ENCODE results near the gene ZNF514. TPM values are rescaled to one million over a fixed set of nuclear protein-coding genes. Genes with fewer than 3 reads are reported as not detected.
A peak's percentile ranks its signal among the peaks of the same experiment; 100 is the strongest.

Gene ZNF514
- total RNA-seq, 8 experiments from 2014 or later = 10.3 to 25.6 (median 18.1) TPM

DNA sequence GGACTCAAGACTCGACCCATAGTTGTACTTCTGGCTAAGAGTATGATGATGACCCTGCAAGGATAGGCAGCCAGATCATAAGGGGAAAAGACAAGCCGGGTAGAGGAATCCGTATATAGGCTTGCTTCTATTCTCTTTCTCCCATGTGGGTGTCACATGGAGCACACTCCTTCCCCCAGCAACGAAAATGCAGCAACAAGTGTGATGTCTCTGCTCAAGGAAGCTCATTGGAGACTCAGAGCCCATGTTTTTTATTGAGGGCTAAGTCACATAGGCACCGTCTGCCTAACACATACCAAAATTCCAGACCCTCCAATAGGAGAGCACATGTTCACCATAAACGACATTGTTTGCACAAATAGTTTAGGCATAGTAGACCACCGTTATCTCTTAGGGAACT is 12.3 kb upstream of the ZNF514 start:
- Histone ChIP-seq H3K4me3 (no peak overlapping the region), H3K27ac (no peak overlapping the region), H3K4me1 (replicated peaks in 1 of 2) (no peaks in the 10 kb centered on the region)
- in situ Hi-C loops (cut with MboI; ENCODE audit: low pct_unique_long_range_greater_than_20kb in 2 of 9, low sequenced_read_pairs in 9 of 9, unreplicated experiment in 9 of 9) = no loop called here
- WGBS, 10 experiments = 0 to 90% (median 66%) methylated on average over 1 to 6 of the region's 7 CpGs; no CpG with 5 or more reads in 1 of the 10 experiments
- ATAC-seq (replicated peaks in 6 of 8) = peak in 2 of 8 experiments; percentile 55 to 81

DNA sequence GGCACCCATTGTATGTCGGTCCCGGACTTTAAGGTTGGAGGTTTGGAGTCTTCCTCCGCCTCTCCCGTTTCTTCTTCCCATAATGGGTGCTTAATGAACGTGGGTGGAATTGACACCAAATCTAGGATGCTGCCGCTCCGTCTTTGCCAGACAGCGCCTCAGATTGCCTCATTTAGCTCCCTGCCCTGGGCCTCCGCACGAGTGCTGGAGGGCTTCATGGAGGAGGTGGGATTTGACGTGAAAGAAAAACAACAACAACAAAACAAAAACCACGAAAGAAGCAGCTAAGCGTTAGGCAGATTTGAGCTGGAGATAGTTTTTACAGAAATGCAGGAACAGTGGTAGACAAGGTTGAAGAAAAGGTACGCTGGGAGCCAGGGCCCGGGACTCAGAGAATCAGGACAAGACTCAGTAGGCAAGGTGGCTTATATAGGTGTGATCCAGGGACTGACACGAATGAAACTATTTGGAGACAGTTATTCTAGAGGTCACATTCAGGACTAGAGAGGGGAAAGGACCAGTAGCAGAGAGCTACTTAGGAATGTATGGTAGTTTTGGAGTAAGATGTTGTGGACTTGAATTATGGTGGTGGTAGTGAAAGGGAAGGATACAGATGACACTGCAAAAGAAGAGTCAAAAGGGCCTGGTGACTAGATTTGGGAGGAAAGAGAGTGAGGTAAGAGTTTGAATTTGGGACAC is 6.6 kb upstream of the ZNF514 start:
- 0 to 20% (median 13%) methylated on average over 1 to 14 of the region's 16 CpGs; no CpG with 5 or more reads in 2 of the 10 experiments for WGBS, 10 experiments
- peaks cover 4 to 11% of the 10 kb centered on the region in 2 donors for H3K4me1 ChIP-seq (replicated peaks in 1 of 2)
- peak in 4 of 8 experiments; percentile 13 to 31 (median 23) for ATAC-seq (replicated peaks in 6 of 8)
- in situ Hi-C loops (cut with MboI; ENCODE audit: low pct_unique_long_range_greater_than_20kb in 2 of 9, low sequenced_read_pairs in 9 of 9, unreplicated experiment in 9 of 9) = no loop called here
- no peak overlapping the region for H3K27ac ChIP-seq
- peak overlapping the region; percentile 71 to 98 (median 84) for H3K4me3 ChIP-seq

DNA sequence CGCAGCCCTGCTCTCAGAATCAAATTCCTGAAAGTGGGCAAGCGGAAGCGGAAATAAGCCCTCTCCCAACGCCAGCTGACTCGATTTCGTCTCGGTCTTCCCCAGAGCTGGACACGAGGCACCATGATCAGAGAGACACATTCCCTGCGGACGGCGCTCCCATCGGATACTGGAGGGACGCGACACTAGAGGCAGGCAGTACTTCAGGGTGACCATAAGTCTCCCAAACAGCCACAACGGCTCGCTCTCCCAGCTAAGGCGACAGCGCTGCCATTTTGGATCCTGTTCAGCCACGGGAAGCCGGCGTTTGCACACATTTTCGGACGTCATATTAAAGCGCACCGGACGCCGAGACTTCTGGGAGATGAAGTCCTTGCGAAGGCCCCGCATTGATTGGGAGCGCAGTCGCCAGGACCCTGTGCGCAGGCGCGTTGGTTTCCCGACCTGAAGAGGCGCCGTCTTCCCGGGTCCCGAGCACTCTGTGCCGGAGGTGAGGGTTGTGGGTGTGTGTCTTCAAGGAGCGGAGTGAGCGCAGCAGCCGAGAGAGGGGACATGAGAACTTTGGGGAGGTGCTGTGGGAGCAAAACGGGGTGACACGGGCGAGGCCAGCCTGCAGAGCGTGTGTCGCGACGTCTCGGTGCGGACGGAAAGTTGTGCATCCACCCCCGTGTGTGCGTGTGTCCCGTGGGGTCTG is 5.9 kb upstream of the ZNF514 start, which contains the start of gene ZNF2:
ZNF2 (plus strand) TSS at position 439 of the 694 bp plus-strand sequence. CDS start 10,418 bp downstream, outside the sequence.
- in situ Hi-C loops (cut with MboI; ENCODE audit: low pct_unique_long_range_greater_than_20kb in 2 of 9, low sequenced_read_pairs in 9 of 9, unreplicated experiment in 9 of 9) = no loop called here
- Histone ChIP-seq H3K27ac (peak within 1 kb of the TSS; percentile 95 to 96), H3K4me3 (peak within 1 kb of the TSS; percentile 71 to 98 (median 84)), H3K4me1 (replicated peaks in 1 of 2) (peaks cover 4 to 11% of the 10 kb centered on the region in 2 donors)
- peak; percentile 94 to 99 (median 98) for ATAC-seq (replicated peaks in 6 of 8)
- 0% methylated on average over 1 to 18 of the region's 56 CpGs; no CpG with 5 or more reads in 4 of the 10 experiments for WGBS, 10 experiments

DNA sequence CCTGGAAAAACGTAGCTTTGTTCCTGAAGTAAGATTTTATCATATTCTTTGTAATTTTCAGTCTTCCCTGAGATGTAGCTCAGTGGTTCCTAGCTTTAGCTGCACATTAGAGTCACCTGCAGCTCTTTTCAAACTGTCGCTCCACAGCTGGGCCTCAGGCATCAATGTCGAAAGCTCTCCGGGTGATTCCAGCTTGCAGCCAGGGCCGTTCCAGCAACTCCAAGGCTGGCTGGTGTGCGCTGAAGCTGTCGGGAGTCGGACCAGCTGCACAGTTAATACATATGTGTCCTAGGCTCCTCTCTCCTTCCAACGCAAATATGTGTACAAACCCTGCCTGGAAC is 5.4 kb upstream of the ZNF514 start:
- no peak for ATAC-seq (replicated peaks in 6 of 8)
- WGBS, 10 experiments = 0 to 7% (median 0%) methylated on average over 1 to 9 of the region's 9 CpGs; no CpG with 5 or more reads in 2 of the 10 experiments
- in situ Hi-C loops (cut with MboI; ENCODE audit: low pct_unique_long_range_greater_than_20kb in 2 of 9, low sequenced_read_pairs in 9 of 9, unreplicated experiment in 9 of 9) = no loop called here

DNA sequence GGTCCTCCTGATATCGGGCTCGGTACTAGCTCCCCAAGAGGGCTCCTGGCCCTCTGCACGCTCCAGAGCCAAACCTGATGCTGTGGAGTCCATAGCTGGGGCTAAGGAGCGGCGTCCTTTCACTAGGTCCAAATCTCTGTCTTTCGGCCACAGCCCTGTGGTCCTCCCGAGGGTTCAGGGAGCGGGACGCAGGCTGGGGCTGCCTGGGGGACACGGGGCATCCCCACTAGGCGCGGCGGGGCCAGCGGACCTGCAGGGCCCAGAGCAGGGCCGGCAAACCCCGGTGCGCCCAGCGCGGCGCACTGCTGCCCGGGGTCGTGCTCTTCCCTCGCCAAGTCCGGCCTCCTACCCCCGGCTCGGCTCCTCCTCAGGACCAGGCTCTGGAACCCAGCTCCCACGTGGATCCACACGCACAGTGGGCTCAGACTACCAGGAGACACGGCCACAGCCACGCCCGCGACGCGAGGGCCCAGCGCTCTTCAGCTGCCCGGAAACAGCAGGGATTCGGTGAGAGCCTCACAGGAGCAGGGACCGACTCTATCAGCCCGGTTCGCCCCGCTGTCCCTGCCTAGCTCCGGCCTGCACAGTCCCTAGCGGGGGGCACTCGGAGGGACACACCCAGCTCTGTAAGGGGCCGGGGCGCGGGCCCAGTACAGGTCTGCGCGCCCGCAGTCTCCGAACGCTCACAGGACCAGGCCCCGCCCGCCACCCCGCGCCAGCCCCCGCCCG is 593 bp downstream of the ZNF514 start:
- ATAC-seq (replicated peaks in 6 of 8) = peak; percentile 75 to 91 (median 88)
- Histone ChIP-seq H3K4me1 (replicated peaks in 1 of 2) (peaks cover 8 to 9% of the 10 kb centered on the region in 2 donors), H3K4me3 (peak overlapping the region; percentile 54 to 75 (median 60)), H3K27ac (peak overlapping the region; percentile 56 to 71)
- 0 to 9% (median 7%) methylated on average over 3 to 8 of the region's 58 CpGs; no CpG with 5 or more reads in 7 of the 10 experiments for WGBS, 10 experiments
- in situ Hi-C loops (cut with MboI; ENCODE audit: low pct_unique_long_range_greater_than_20kb in 2 of 9, low sequenced_read_pairs in 9 of 9, unreplicated experiment in 9 of 9) = no loop called here

More for the DNA sequence above, 5.4 kb upstream of the ZNF514 start:
- H3K4me1 ChIP-seq (replicated peaks in 1 of 2) = peaks cover 4 to 11% of the 10 kb centered on the region in 2 donors
- peak overlapping the region; percentile 71 to 98 (median 84) for H3K4me3 ChIP-seq
- H3K27ac ChIP-seq = peak overlapping the region; percentile 95 to 96

DNA sequence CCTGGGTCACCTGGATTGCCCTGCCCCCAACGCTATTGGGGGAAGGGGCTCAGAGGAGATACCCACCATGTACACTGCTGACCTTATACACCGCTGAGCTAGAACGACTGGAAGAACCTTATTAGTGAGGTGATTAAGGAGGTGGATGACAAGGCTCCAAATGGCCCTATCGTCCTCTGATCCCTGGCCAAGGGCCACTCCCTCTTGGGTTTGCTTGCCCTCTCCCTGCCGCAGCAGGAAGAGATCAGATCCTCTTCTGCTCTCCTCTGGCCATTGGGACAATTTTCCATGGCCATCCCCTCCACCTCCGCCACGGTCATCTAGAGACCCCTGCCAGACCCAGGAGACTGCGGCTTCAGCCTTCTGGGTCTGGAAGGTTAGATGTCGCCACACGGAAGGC is 1.2 kb downstream of the ZNF514 start:
- Histone ChIP-seq H3K4me3 (peak overlapping the region; percentile 54 to 75 (median 60)), H3K4me1 (replicated peaks in 1 of 2) (peaks cover 8 to 9% of the 10 kb centered on the region in 2 donors), H3K27ac (peak overlapping the region in 1 of 2 donors; percentile 56)
- no peak for ATAC-seq (replicated peaks in 6 of 8)
- 30 to 61% (median 53%) methylated on average over 2 to 9 of the region's 10 CpGs; no CpG with 5 or more reads in 5 of the 10 experiments for WGBS, 10 experiments
- in situ Hi-C loops (cut with MboI; ENCODE audit: low pct_unique_long_range_greater_than_20kb in 2 of 9, low sequenced_read_pairs in 9 of 9, unreplicated experiment in 9 of 9) = no loop called here

DNA sequence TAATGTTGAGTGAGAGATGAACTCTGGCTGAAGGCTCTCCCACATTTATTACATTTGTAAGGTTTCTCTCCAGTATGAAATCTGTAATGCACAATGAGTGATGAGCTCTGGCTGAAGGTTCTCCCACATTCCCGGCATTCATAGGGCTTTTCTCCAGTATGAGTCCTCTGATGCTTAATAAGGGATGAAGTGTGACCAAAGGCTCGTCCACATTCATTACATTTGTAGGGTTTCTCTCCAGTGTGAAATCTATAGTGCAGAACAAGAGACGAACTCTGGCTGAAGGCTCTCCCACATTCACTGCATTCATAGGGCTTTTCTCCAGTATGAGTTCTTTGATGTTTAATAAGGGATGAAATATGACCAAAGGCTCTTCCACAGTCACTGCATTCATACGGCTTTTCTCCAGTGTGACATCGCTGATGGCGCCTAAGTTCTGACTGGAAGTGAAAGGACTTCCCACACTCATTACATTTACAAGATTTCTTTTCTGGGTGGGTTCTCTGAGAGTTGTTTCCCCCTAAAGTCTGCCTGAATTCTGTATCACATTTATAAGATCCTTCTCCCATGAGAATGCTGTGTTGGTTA is 10.2 kb downstream of the ZNF514 start:
- in situ Hi-C loops (cut with MboI; ENCODE audit: low pct_unique_long_range_greater_than_20kb in 2 of 9, low sequenced_read_pairs in 9 of 9, unreplicated experiment in 9 of 9) = no loop called here
- H3K4me3 ChIP-seq = no peak overlapping the region
- no peak overlapping the region for H3K27ac ChIP-seq
- H3K4me1 ChIP-seq (replicated peaks in 1 of 2) = no peaks in the 10 kb centered on the region
- WGBS, 10 experiments = 87 to 100% (median 94%) methylated on average over 1 to 6 of the region's 6 CpGs; no CpG with 5 or more reads in 2 of the 10 experiments
- no peak for ATAC-seq (replicated peaks in 6 of 8)

DNA sequence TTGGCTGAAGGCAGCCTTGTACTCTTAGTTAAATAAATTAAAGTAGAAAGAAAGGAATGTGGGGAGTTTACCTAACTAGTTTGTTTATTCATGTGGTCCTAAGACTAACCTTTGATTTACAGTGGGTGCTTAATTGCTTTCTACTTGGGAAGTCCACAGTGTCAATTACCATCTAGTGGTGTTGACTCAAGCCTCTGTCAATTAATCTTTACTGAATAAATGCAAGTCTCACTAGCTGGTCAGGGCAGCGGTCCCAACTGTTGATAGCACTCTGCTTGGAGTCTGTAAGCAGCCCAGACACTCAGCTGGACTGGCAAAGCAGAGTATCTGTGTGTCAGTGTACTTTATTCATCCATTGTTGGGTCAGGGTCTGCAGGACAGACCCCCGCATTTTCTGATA is 15.8 kb downstream of the ZNF514 start:
- ATAC-seq (replicated peaks in 6 of 8) = no peak

DNA sequence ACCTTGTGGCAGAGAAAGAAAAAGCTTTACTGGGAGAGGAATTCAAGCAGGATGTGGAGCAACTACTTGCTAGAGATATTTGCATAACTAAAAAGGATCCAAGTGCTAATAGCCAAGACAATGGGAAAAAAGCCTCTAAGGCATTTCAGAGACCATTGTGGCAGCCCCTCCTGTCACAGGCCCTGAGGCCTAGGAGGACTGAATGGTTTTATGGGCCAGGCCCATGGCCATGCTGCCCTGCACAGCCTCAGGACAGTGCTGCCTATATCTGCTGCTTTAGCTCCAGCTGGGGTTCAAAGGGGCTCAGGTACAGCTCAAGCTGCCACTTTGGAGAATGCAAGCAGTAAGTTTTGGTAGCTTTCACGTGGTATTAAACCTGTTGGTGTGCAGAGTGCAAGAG is 20.9 kb downstream of the ZNF514 start:
- in situ Hi-C loops (cut with MboI; ENCODE audit: low pct_unique_long_range_greater_than_20kb in 2 of 9, low sequenced_read_pairs in 9 of 9, unreplicated experiment in 9 of 9) = no loop called here
- no peak overlapping the region for H3K4me3 ChIP-seq
- no peak for ATAC-seq (replicated peaks in 6 of 8)
- 17 to 92% (median 45%) methylated on average over 1 of the region's 1 CpG; no CpG with 5 or more reads in 6 of the 10 experiments for WGBS, 10 experiments
- no peaks in the 10 kb centered on the region for H3K4me1 ChIP-seq (replicated peaks in 1 of 2)
- no peak overlapping the region for H3K27ac ChIP-seq

More for the DNA sequence above, 15.8 kb downstream of the ZNF514 start:
- Histone ChIP-seq H3K4me3 (no peak overlapping the region), H3K27ac (no peak overlapping the region), H3K4me1 (replicated peaks in 1 of 2) (no peaks in the 10 kb centered on the region)
- WGBS, 10 experiments = 86 to 100% (median 100%) methylated on average over 1 to 2 of the region's 2 CpGs; no CpG with 5 or more reads in 7 of the 10 experiments
- in situ Hi-C loops (cut with MboI; ENCODE audit: low pct_unique_long_range_greater_than_20kb in 2 of 9, low sequenced_read_pairs in 9 of 9, unreplicated experiment in 9 of 9) = no loop called here

DNA sequence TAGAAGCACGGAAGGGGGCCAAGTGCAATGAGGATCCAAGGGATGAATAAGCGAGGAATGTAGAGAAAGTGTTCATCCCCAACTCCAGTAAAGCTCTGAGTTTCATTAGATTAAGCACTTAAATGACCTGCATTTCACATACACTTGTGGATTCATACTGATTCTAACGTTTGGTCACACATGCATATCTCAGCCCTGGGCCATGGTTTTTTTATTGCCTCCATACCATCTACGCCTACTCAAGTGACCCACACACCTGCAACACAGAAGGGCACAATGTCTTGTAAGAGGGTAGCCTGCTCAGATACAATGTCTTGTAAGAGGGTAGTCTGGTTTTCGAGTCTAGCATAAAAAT is 37.5 kb downstream of the ZNF514 start:
- peak in 4 of 8 experiments; percentile 5 to 21 (median 12) for ATAC-seq (replicated peaks in 6 of 8)
- 0 to 33% (median 0%) methylated on average over 1 to 4 of the region's 5 CpGs; no CpG with 5 or more reads in 1 of the 10 experiments for WGBS, 10 experiments
- in situ Hi-C loops (cut with MboI; ENCODE audit: low pct_unique_long_range_greater_than_20kb in 2 of 9, low sequenced_read_pairs in 9 of 9, unreplicated experiment in 9 of 9) = loop anchor here in 2 of 9 experiments (25.0 kb wide), 2 partner anchors 110 to 135 kb away; no protein-coding TSS in a partner anchor
- Histone ChIP-seq H3K4me3 (peak overlapping the region; percentile 77 to 96 (median 91)), H3K4me1 (replicated peaks in 1 of 2) (peaks cover 7 to 9% of the 10 kb centered on the region in 2 donors), H3K27ac (peak overlapping the region in 1 of 2 donors; percentile 99)

DNA sequence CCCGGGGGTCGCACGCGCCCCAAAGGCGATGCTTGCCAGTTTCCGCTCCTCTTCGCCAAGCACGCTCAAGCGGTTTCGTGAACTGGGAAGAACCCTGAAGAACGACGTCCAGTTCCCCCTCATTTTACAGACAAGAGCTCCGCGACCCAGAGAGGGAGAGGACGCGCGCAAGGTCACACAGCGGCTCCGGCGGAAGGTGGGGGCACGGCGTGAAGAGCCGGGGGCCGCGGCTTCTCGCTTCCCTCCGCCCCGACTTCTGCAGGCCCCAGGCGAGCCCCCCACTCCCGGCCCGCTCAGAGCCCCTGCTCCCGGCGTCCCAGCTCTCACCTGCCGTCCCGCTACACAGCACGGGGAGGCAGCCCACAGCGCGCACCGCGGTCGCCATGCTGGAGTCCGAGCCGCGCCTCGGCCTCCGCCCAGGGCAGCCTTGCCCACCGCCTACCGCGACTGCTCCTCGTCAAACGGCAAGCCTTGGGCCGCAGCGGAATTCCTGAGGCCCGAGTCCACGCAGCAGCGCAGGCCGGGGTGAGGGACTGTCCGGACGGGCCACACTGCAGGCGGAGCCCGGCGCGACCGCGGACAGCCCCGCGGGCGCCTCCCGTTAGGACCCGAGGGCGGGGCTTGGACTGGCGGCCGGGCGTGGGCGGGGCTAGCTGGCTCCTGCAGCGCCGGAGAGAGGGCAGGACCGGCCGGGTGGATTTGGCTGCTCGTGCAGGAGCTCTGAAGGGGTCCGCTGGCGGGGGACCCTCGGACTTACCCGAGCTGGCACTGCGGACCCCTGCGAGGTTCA is 38.0 kb downstream of the ZNF514 start, which contains the start of gene MRPS5:
MRPS5 (minus strand) TSS at position 402 of the 790 bp plus-strand sequence; CDS start at position 385, 17 bp downstream.
- ATAC-seq (replicated peaks in 6 of 8) = peak; percentile 90 to 98 (median 96)
- Histone ChIP-seq H3K4me1 (replicated peaks in 1 of 2) (peaks cover 7 to 9% of the 10 kb centered on the region in 2 donors), H3K27ac (peak within 1 kb of the TSS; percentile 96 to 99), H3K4me3 (peak within 1 kb of the TSS; percentile 77 to 96 (median 91))
- WGBS, 10 experiments = 0 to 2% (median 0%) methylated on average over 1 to 15 of the region's 86 CpGs; no CpG with 5 or more reads in 5 of the 10 experiments
- in situ Hi-C loops (cut with MboI; ENCODE audit: low pct_unique_long_range_greater_than_20kb in 2 of 9, low sequenced_read_pairs in 9 of 9, unreplicated experiment in 9 of 9) = loop anchor here in 2 of 9 experiments (25.0 kb wide), 2 partner anchors 109 to 134 kb away; no protein-coding TSS in a partner anchor
